ENCODE measurements around the gene SH3YL1.

Gene SH3YL1

GRCh38 chr2:281381-281780, 17.5 kb upstream of the SH3YL1 start:
- no peak for DNase-seq

- no peak for DNase-seq
Observed at GRCh38 chr2:280650-281110, 16.8 kb upstream of the SH3YL1 start.

- DNase-seq, result no peak
Observed at GRCh38 chr2:279956-280649, 16.3 kb upstream of the SH3YL1 start.

GRCh38 chr2:279366-279765, 15.5 kb upstream of the SH3YL1 start:
- DNase-seq, result no peak

- no peak for DNase-seq
Observed at GRCh38 chr2:278927-279320, 15.1 kb upstream of the SH3YL1 start.

GRCh38 chr2:278312-278926, 14.6 kb upstream of the SH3YL1 start:
- no peak for DNase-seq

- DNase-seq, result no peak
Observed at GRCh38 chr2:275466-275865, 11.6 kb upstream of the SH3YL1 start.

GRCh38 chr2:274503-274902, 10.7 kb upstream of the SH3YL1 start:
- no peak for DNase-seq

GRCh38 chr2:273333-273732, 9.5 kb upstream of the SH3YL1 start:
- DNase-seq, result peak; percentile 35

GRCh38 chr2:271917-272316, 8.1 kb upstream of the SH3YL1 start:
- no peak for DNase-seq

- no peak for DNase-seq
Observed at GRCh38 chr2:270861-271260, 7.0 kb upstream of the SH3YL1 start.

GRCh38 chr2:269356-270030, 5.7 kb upstream of the SH3YL1 start:
- DNase-seq, result no peak

GRCh38 chr2:268323-268722, 4.5 kb upstream of the SH3YL1 start:
- DNase-seq, result no peak

- peak; percentile 93 for DNase-seq
Observed at GRCh38 chr2:264493-265468, 949 bp upstream of the SH3YL1 start, which contains the start of gene ACP1. Gene ACP1, plus strand, starts transcription at chr2:264947. Its CDS starts 18 bp downstream, at chr2:264965.

- DNase-seq, result no peak
Observed at GRCh38 chr2:263022-263738, 652 bp downstream of the SH3YL1 start.

- DNase-seq, result no peak
Observed at GRCh38 chr2:262117-262516, 1.7 kb downstream of the SH3YL1 start.

- no peak for DNase-seq
Observed at GRCh38 chr2:260507-261161, 3.2 kb downstream of the SH3YL1 start.

GRCh38 chr2:259789-260331, 4.0 kb downstream of the SH3YL1 start:
- no peak for DNase-seq

GRCh38 chr2:258933-259332, 4.9 kb downstream of the SH3YL1 start:
- DNase-seq, result no peak

- no peak for DNase-seq
Observed at GRCh38 chr2:257842-258241, 6.0 kb downstream of the SH3YL1 start.

- DNase-seq, result no peak
Observed at GRCh38 chr2:257429-257828, 6.4 kb downstream of the SH3YL1 start.
